Uterus (tissue), 4 donors: ENCODE measurements around the gene IQGAP2. TPM values are rescaled to one million over a fixed set of nuclear protein-coding genes. Genes with fewer than 3 reads are reported as not detected.

ENCODE experiments used
- DNase-seq, 2 donors: peaks; one replicate each; pipeline ENCODE4 v3.0.0-alpha.2; 2019 to 2020
- H3K27ac ChIP-seq, 2 donors: fragments of 200-600 bp; sonication (generic); 1 replicate in 1 of 2; 2 replicates in 1 of 2; pipeline ENCODE4 v1.5.1; 2016 to 2018
- H3K27me3 ChIP-seq, 2 donors: fragments of 200-600 bp; sonication (generic); one replicate each; pipeline ENCODE4 v1.5.1; 2018 to 2019; ENCODE audit warnings: control low read depth in 1 of 2
- H3K36me3 ChIP-seq, 2 donors: fragments of 200-600 bp; sonication (generic); one replicate each; pipeline ENCODE4 v1.5.1; 2019; ENCODE audit warnings: control low read depth in 1 of 2
- H3K4me1 ChIP-seq, 2 donors: fragments of 200-600 bp; sonication (generic); one replicate each; pipeline ENCODE4 v1.5.1; 2018 to 2019; ENCODE audit warnings: control low read depth in 1 of 2
- H3K4me3 ChIP-seq, 2 donors: fragments of 200-600 bp; sonication (generic); 1 replicate in 1 of 2; 2 replicates in 1 of 2; pipeline ENCODE4 v1.5.1; 2018 to 2019; ENCODE audit warnings: mild to moderate bottlenecking in 1 of 2
- H3K9me3 ChIP-seq, 2 donors: fragments of 200-600 bp; sonication (generic); one replicate each; pipeline ENCODE4 v1.5.1; 2019; ENCODE audit warnings: control low read depth in 1 of 2
- POLR2A ChIP-seq, 2 donors: fragments of 450-650 bp; IDR thresholded peaks; one replicate each; pipeline ENCODE4 v1.6.1; 2016; ENCODE audit warnings: antibody characterized with exemption in 2 of 2, mild to moderate bottlenecking in 1 of 2, moderate library complexity in 1 of 2
- intact Hi-C: fragments of 100-400 bp; cut with DNase I; formaldehyde crosslinking; loops from one replicate; pipeline ENCODE4 v1.15.1; 2023; ENCODE audit warnings: low total_unique reads
- total RNA-seq, 4 donors: library from RNA; depleted of rRNA in 3 of 4; stranded (reverse); fragments of >200 nt in 3 of 4; gene quantifications; one replicate each; pipeline versions ENCODE4 v1.1.0 to v1.2.4, GENCODE V29; 2014 to 2023
- TF ChIP-seq, protein P1 (sequence below), 4 experiments: fragments of 200-600 bp in 2 of 4; fragments of 450-650 bp in 2 of 4; sonication (generic) in 2 of 4; IDR thresholded peaks; one replicate each; pipeline ENCODE4 v1.5.1; 2016 to 2019; ENCODE audit warnings: antibody characterized with exemption in 4 of 4, mild to moderate bottlenecking in 2 of 4, moderate library complexity in 1 of 4
- donor health status: DM: yes; HTN: yes; CAD: no.

The IQGAP2 gene
- total RNA-seq, 4 donors from 2014 or later: 7.1 to 49.2 (median 9.4) TPM

- Histone ChIP-seq H3K4me1 (no peaks in the 10 kb centered on the region), H3K9me3 (no peaks in the 10 kb centered on the region), H3K36me3 (no peaks in the 10 kb centered on the region), H3K27ac (no peak overlapping the region), H3K27me3 (no peaks in the 10 kb centered on the region), H3K4me3 (no peak overlapping the region)
- no peak for TF ChIP-seq POLR2A (IDR thresholded peaks at IDR 0.05)
- TF ChIP-seq, protein P1, sequence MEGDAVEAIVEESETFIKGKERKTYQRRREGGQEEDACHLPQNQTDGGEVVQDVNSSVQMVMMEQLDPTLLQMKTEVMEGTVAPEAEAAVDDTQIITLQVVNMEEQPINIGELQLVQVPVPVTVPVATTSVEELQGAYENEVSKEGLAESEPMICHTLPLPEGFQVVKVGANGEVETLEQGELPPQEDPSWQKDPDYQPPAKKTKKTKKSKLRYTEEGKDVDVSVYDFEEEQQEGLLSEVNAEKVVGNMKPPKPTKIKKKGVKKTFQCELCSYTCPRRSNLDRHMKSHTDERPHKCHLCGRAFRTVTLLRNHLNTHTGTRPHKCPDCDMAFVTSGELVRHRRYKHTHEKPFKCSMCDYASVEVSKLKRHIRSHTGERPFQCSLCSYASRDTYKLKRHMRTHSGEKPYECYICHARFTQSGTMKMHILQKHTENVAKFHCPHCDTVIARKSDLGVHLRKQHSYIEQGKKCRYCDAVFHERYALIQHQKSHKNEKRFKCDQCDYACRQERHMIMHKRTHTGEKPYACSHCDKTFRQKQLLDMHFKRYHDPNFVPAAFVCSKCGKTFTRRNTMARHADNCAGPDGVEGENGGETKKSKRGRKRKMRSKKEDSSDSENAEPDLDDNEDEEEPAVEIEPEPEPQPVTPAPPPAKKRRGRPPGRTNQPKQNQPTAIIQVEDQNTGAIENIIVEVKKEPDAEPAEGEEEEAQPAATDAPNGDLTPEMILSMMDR (IDR thresholded peaks at IDR 0.05): no peak
- no peak for DNase-seq
- intact Hi-C loops: no loop called here
Observed at GRCh38 chr5:76451031-76451701, 48.1 kb downstream of the IQGAP2 start.

DNA sequence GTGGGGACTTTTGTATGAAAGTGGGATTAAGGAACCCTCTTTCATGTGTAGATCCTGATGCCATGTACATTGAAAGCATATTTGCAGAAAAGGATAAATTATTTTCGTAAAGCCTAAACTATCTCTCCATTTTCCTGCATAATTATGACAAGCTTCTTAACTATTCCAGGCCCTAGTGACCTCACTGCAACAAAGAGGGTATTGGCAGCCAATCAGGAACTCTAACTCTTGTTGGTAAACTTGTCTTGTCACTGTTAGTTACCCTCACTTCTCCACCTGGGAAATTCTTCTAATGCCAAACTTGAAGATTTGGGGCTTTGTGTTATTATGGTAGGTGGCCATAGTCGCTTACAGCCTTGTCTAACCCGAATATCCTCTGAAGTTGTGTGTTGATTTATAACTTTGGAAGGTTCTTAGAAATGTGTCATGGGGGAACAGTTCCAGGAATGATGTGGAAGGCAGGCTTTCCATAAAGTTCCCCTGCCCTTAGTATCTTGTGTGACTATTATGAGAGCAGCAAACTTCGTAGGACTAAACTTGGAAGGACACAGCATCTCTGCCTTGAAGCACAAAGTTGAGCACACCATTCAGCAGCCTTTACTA lies 52.5 kb downstream of the IQGAP2 start:
- Histone ChIP-seq H3K27ac (no peak overlapping the region), H3K36me3 (no peaks in the 10 kb centered on the region), H3K4me1 (no peaks in the 10 kb centered on the region), H3K27me3 (no peaks in the 10 kb centered on the region), H3K9me3 (no peaks in the 10 kb centered on the region), H3K4me3 (no peak overlapping the region)
- no peak for DNase-seq
- intact Hi-C loops: no loop called here
- TF ChIP-seq POLR2A (IDR thresholded peaks at IDR 0.05): no peak

DNA sequence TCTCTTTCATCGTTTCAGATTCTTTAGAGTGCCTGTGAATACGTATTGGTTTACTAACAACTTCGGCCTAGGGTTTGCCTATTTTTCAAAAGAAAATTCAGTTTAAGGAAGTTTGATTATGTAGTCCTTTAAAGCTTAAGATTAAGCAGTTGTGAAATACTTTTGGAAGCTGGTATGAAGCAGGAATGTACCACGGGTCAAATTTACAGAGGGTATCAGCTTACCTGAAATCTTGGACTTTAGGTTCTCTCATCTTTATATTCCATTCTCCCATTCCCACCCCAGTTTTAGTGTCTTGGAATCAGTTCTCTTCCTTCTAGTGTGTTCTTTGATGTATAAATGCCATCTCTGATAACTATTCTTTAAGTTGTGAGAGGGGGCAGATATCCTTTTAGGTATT lies 53.2 kb downstream of the IQGAP2 start:
- Histone ChIP-seq H3K36me3 (no peaks in the 10 kb centered on the region), H3K4me3 (no peak overlapping the region), H3K9me3 (no peaks in the 10 kb centered on the region), H3K27ac (no peak overlapping the region), H3K27me3 (no peaks in the 10 kb centered on the region), H3K4me1 (no peaks in the 10 kb centered on the region)
- DNase-seq: no peak
- TF ChIP-seq, protein P1 (IDR thresholded peaks at IDR 0.05): no peak
- no peak for TF ChIP-seq POLR2A (IDR thresholded peaks at IDR 0.05)
- intact Hi-C loops: no loop called here

DNA sequence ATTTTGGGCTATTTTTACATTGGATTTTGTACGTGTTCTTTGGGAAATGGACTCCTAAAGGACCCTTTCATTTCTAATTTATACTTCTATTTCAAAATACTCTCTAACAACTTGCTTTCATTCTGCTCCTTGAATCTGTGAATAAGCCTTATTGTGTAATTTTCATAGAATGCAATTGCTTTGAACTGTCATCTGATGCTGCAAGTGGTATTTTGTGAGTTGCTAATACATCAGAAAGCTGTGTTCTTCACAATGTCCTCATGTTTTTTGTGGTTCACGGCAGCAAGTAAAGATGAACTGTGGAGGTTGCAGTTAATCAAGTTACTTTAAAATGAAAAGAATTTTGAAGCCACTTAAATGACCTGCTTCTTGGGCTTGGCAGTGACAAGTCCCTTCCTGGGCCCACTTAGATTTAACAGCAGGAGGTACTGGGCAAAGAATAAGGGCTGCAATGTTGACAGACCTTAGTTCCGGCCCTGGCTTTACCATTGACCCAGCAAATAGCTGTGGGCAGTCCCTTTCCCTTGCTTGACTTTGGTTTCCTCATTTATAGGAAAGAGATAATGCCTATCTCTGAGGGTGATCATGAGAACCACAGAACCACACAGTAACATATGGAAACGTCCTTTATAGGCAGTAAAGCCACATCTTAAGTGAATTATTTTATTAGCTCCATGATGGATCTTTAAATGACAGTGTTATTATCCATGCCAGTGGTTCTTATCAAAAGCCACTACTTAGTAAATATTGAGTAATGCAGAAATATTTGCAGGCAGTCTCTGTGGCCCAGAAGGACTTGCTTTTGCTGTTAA lies 54.8 kb downstream of the IQGAP2 start:
- no peak for DNase-seq
- H3K9me3 ChIP-seq: no peaks in the 10 kb centered on the region
- no peak overlapping the region for H3K4me3 ChIP-seq
- no peaks in the 10 kb centered on the region for H3K36me3 ChIP-seq
- no peaks in the 10 kb centered on the region for H3K27me3 ChIP-seq
- H3K4me1 ChIP-seq: no peaks in the 10 kb centered on the region
- intact Hi-C loops: no loop called here
- TF ChIP-seq, protein P1 (IDR thresholded peaks at IDR 0.05): no peak
- TF ChIP-seq POLR2A (IDR thresholded peaks at IDR 0.05): no peak
- no peak overlapping the region for H3K27ac ChIP-seq

DNA sequence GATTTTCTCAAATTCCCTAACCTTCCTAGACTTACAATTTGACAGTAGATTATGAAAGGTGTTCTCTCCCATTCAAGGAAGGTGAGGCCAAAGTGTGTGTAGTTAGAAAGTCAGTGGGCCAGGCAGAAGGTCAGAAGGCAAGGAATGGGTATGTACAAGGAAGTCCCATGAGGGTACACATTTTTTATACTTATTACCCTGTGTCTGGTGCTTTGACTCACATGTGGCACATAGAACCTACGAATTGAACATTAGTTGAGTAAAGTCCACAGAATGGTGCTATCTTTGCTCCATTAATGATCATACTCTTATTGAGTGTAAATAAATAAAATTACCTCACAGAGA lies 55.4 kb downstream of the IQGAP2 start:
- no peak overlapping the region for H3K4me3 ChIP-seq
- H3K36me3 ChIP-seq: no peaks in the 10 kb centered on the region
- intact Hi-C loops: no loop called here
- H3K27ac ChIP-seq: no peak overlapping the region
- no peaks in the 10 kb centered on the region for H3K27me3 ChIP-seq
- TF ChIP-seq POLR2A (IDR thresholded peaks at IDR 0.05): no peak
- TF ChIP-seq, protein P1 (IDR thresholded peaks at IDR 0.05): no peak
- no peaks in the 10 kb centered on the region for H3K9me3 ChIP-seq
- H3K4me1 ChIP-seq: no peaks in the 10 kb centered on the region
- DNase-seq: no peak
